ENCODE measurements around the gene NDUFA7.
A peak's percentile ranks its signal among the peaks of the same experiment; 100 is the strongest.

The NDUFA7 gene

DNA sequence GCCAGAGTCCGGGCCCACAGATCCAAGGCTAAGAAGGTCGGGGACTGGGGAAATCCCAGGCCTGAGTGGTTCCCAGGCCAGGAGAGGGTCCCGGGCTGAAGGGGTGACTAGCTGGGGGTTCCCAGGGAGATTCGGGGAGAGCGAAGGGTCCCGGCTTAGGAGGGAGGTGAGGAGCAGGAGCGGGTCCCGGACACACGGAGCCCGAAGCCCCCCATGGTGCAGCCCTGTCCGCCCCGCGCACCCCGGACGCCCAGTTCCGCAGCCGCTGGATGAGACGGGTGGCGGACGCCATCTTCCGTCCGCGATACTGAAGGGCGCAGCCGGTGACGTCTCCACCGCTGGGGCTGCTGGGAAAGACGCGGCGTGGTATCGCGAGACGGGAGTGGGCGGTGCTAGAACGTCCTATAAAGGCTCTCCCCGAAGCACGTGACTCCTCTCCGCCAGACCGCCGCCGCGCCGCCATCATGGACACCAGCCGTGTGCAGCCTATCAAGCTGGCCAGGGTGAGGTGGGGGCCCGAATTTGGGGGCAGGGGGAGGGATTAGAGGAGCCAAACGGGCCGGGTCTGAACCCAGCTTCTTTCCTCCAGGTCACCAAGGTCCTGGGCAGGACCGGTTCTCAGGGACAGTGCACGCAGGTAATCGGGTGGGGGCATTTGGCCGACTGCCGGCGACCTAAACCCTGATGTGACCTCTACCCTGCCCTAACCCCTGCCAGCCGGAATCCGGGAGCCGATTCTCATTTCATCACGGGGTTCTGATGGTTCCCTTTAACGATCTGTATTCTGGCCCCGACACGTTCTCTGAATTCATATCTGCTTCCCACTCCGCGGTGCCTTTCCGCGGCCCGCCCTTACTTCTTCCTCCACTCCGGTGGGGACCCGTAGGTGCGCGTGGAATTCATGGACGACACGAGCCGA is at the start of gene NDUFA7, which contains the start of gene RPS28:
TSS of gene NDUFA7 (minus strand) at position 309 of the 919 bp plus-strand sequence. CDS start at position 292, 17 bp downstream.
TSS of gene RPS28 (plus strand) at position 430 of the 919 bp plus-strand sequence. CDS start at position 465, 35 bp downstream.
- Histone ChIP-seq H3F3A (ENCODE audit: insufficient read depth, low read length) (peaks cover 39% of the 10 kb centered on the region), H2AFZ (ENCODE audit: low read length) (peak within 1 kb of the TSS; percentile 60), H3K4me2 (ENCODE audit: low read depth, low read length) (peak within 1 kb of the TSS; percentile 90), H3K27me3 (replicated peaks; ENCODE audit: insufficient read depth, low read length) (no peaks in the 10 kb centered on the region), H4K20me1 (ENCODE audit: insufficient read depth, low read length) (peaks cover 4% of the 10 kb centered on the region; the same call in 1 of the 2 replicates), H3K36me3 (replicated peaks; ENCODE audit: insufficient read depth, low read length) (peaks cover 11% of the 10 kb centered on the region), H3K79me2 (ENCODE audit: low read length) (peaks cover 45% of the 10 kb centered on the region), H3K27ac (ENCODE audit: low read length) (peak within 1 kb of the TSS; percentile 51; the same call in 1 of the 2 replicates), H3K9me2 (replicated peaks; ENCODE audit: insufficient read depth, low read length) (no peaks in the 10 kb centered on the region), H3K4me1 (ENCODE audit: low read length) (peaks cover 8% of the 10 kb centered on the region), H3K4me3 (ENCODE audit: low read length) (peak within 1 kb of the TSS; percentile 89), H3K9ac (ENCODE audit: low read length) (peak within 1 kb of the TSS; percentile 83), H3K9me3 (replicated peaks; ENCODE audit: insufficient read depth, low read length) (no peaks in the 10 kb centered on the region)
- DNase-seq, result peak; percentile 98
- TF ChIP-seq EZH2phosphoT487 (IDR thresholded peaks at IDR 0.05; ENCODE audit: low read length), result no peak
- TF ChIP-seq, protein P1, sequence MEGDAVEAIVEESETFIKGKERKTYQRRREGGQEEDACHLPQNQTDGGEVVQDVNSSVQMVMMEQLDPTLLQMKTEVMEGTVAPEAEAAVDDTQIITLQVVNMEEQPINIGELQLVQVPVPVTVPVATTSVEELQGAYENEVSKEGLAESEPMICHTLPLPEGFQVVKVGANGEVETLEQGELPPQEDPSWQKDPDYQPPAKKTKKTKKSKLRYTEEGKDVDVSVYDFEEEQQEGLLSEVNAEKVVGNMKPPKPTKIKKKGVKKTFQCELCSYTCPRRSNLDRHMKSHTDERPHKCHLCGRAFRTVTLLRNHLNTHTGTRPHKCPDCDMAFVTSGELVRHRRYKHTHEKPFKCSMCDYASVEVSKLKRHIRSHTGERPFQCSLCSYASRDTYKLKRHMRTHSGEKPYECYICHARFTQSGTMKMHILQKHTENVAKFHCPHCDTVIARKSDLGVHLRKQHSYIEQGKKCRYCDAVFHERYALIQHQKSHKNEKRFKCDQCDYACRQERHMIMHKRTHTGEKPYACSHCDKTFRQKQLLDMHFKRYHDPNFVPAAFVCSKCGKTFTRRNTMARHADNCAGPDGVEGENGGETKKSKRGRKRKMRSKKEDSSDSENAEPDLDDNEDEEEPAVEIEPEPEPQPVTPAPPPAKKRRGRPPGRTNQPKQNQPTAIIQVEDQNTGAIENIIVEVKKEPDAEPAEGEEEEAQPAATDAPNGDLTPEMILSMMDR (IDR thresholded peaks at IDR 0.05; ENCODE audit: low read length), result peak; percentile 51
- TF ChIP-seq EZH2 (optimal IDR thresholded peaks at IDR 0.05; ENCODE audit: low read depth, low read length), result no peak

DNA sequence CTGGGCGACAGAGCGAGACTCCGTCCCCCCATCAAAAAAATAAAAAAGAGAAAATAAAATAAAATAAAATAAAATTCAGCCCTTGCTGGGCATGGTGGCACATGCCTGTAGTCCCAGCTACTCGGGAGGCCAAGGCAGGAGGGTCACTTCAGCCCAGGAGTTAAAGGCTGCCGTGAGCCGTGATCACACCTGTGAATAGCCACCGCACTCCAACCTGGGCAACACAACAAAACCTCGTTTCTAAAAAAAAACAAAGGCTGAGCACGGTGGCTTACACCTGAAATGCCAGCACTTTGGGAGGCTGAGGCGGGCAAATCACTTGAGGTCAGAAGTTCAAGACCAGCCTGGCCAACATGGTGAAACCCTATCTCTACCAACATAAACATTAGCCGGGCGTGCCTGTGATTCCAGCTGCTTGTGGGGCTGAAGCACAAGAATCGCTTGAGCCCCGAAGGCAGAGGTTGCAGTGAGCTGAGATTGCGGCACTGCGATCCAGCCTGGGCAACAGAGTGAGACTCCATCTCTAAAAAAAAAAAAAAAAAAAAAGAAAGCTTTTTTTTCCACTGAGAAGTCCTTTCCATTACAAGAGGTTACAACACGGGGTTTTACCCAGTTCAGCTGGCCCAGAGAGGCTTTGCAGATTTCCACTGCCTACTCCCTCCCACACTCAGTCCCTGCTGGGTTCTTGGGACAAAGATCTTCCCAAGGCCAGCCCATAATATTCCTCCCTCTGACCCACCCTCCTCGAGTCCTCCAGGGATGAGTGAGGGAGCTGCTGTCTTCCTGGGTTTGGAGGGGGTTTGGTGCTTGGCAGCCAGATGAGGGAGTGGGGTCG is 49.2 kb upstream of the NDUFA7 start:
- peaks cover 11% of the 10 kb centered on the region for H3K27me3 ChIP-seq (replicated peaks; ENCODE audit: insufficient read depth, low read length)
- H3K79me2 ChIP-seq (ENCODE audit: low read length), result no peaks in the 10 kb centered on the region
- H3K9me3 ChIP-seq (replicated peaks; ENCODE audit: insufficient read depth, low read length), result no peaks in the 10 kb centered on the region
- H3K4me2 ChIP-seq (ENCODE audit: low read depth, low read length), result no peak overlapping the region
- H3K27ac ChIP-seq (ENCODE audit: low read length), result no peak overlapping the region
- no peaks in the 10 kb centered on the region for H3K36me3 ChIP-seq (replicated peaks; ENCODE audit: insufficient read depth, low read length)
- no peak overlapping the region for H2AFZ ChIP-seq (ENCODE audit: low read length)
- H3F3A ChIP-seq (ENCODE audit: insufficient read depth, low read length), result no peaks in the 10 kb centered on the region
- no peak overlapping the region for H3K9ac ChIP-seq (ENCODE audit: low read length)
- TF ChIP-seq, protein P1 (IDR thresholded peaks at IDR 0.05; ENCODE audit: low read length), result no peak
- TF ChIP-seq EZH2 (optimal IDR thresholded peaks at IDR 0.05; ENCODE audit: low read depth, low read length) (no peak), EZH2phosphoT487 (IDR thresholded peaks at IDR 0.05; ENCODE audit: low read length) (no peak)
- H3K9me2 ChIP-seq (replicated peaks; ENCODE audit: insufficient read depth, low read length), result no peaks in the 10 kb centered on the region
- H4K20me1 ChIP-seq (ENCODE audit: insufficient read depth, low read length), result no peaks in the 10 kb centered on the region
- DNase-seq, result no peak
- no peaks in the 10 kb centered on the region for H3K4me1 ChIP-seq (ENCODE audit: low read length)
- H3K4me3 ChIP-seq (ENCODE audit: low read length), result no peak overlapping the region

DNA sequence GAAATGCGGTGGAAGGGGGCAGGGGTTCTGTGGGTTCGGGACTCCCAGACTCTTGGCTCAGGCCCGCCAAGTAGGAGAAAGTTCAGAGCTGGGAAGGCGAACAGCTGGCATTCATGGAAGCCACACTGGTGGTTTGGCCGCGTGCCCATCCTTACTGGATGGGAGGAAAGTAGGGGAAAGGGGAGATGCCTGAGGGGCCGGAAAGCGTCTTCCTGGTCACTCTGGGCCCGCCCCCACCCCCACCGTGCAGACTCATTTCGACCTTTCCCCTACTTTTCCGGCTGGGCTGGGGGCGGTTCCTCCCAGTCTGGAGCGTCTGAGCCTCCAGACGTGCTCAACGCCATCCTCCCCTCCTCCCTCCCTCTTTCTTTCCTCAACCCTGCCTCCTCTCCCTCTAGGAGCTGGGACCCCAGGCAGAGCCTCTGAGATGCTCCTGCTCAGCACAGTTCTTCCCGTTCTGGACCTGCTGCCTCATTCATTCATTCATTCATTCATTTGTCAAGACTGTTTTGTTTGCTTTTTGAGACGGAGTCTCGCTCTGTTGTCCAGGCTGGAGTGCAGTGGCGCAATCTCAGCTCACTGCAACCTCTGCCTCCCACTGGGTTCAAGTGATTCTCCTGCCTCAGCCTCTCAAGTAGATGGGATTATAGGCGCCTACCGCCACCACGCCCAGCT is 46.3 kb upstream of the NDUFA7 start:
- Histone ChIP-seq H3K4me1 (ENCODE audit: low read length) (no peaks in the 10 kb centered on the region), H3K27me3 (replicated peaks; ENCODE audit: insufficient read depth, low read length) (peaks cover 29% of the 10 kb centered on the region)

More for the DNA sequence above, 46.3 kb upstream of the NDUFA7 start:
- no peaks in the 10 kb centered on the region for H3K79me2 ChIP-seq (ENCODE audit: low read length)
- H3K4me2 ChIP-seq (ENCODE audit: low read depth, low read length), result no peak overlapping the region
- H3K36me3 ChIP-seq (replicated peaks; ENCODE audit: insufficient read depth, low read length), result no peaks in the 10 kb centered on the region
- DNase-seq, result no peak
- H3K4me3 ChIP-seq (ENCODE audit: low read length), result no peak overlapping the region
- H4K20me1 ChIP-seq (ENCODE audit: insufficient read depth, low read length), result no peaks in the 10 kb centered on the region
- H3K9me3 ChIP-seq (replicated peaks; ENCODE audit: insufficient read depth, low read length), result no peaks in the 10 kb centered on the region
- H2AFZ ChIP-seq (ENCODE audit: low read length), result no peak overlapping the region
- H3K27ac ChIP-seq (ENCODE audit: low read length), result no peak overlapping the region
- H3K9me2 ChIP-seq (replicated peaks; ENCODE audit: insufficient read depth, low read length), result no peaks in the 10 kb centered on the region
- no peak overlapping the region for H3K9ac ChIP-seq (ENCODE audit: low read length)
- TF ChIP-seq EZH2 (optimal IDR thresholded peaks at IDR 0.05; ENCODE audit: low read depth, low read length) (no peak), EZH2phosphoT487 (IDR thresholded peaks at IDR 0.05; ENCODE audit: low read length) (no peak)
- TF ChIP-seq, protein P1 (IDR thresholded peaks at IDR 0.05; ENCODE audit: low read length), result no peak
- no peaks in the 10 kb centered on the region for H3F3A ChIP-seq (ENCODE audit: insufficient read depth, low read length)
